Measurements from ENCODE around the gene IRF6. TPM values are rescaled to one million over a fixed set of nuclear protein-coding genes. Genes with fewer than 3 reads are reported as not detected.

Gene IRF6
- total and polyA plus RNA-seq, 2 of the 8 experiments (the other 6 are each of a cell fraction or from before 2014, with no cell fraction given): 9.6 to 13.4 TPM

DNA sequence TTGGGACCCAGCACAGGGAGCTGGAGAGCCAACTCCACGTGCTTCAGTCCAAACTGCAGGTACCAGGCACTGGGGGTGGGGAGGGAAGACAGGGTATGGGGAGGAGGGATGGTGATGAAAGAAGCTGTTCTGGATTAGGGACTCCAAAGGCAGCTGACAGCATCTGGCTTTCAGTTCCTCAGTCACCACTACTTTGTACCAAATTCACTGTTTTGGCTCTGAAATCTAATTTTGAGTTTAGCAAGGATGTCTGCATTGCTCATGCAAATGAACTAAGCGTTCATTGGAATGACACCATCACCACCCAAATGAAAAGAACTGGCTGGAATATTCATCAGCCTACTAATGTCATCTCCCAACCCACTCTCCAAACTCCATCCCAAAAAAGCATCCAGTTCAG lies 30.3 kb downstream of the IRF6 start:
- Histone ChIP-seq H3K23me2 (ENCODE audit: low read depth, low read length) (peaks cover 7% of the 10 kb centered on the region; the same call in 1 of the 2 replicates), H3K36me3 (ENCODE audit: control insufficient read depth in 2 of 4, insufficient read depth in 4 of 4, low read length in 3 of 4) (no peaks in the 10 kb centered on the region; a peak in 1 of 8 replicates), H4K5ac (ENCODE audit: insufficient read length, low read depth, low read length) (no peak overlapping the region), H3K4ac (replicated peaks; ENCODE audit: insufficient read length, low read depth, low read length) (no peak overlapping the region), H3K18ac (ENCODE audit: extremely low read depth, low read length) (no peak overlapping the region), H2BK5ac (ENCODE audit: low read depth, low read length) (no peak overlapping the region), H4K91ac (replicated peaks; ENCODE audit: insufficient read length, low read length) (no peak overlapping the region), H2AFZ (ENCODE audit: low read length) (no peak overlapping the region), H2BK20ac (ENCODE audit: low read length) (no peak overlapping the region), H3K27me3 (replicated peaks in 1 of 4; ENCODE audit: control insufficient read depth in 3 of 4, extremely low read depth in 1 of 4, insufficient read depth in 3 of 4, low read length in 3 of 4) (peaks cover 0 to 2% (median 0%) of the 10 kb centered on the region in 4 experiments; a peak in 1 of 7 replicates), H3K9ac (replicated peaks in 1 of 4; ENCODE audit: extremely low read depth in 1 of 4, low read depth in 3 of 4, low read length in 3 of 4) (no peak overlapping the region), H3K14ac (ENCODE audit: insufficient read length) (no peak overlapping the region), H4K20me1 (replicated peaks in 1 of 2; ENCODE audit: control insufficient read depth in 1 of 2, insufficient read depth in 2 of 2, low read length in 2 of 2) (peaks cover 0 to 9% of the 10 kb centered on the region in 2 experiments), H4K8ac (ENCODE audit: extremely low read depth, insufficient read depth, low read length) (no peak overlapping the region), H3K27ac (ENCODE audit: low read depth, low read length) (no peak overlapping the region), H3K56ac (replicated peaks; ENCODE audit: insufficient read length, low read depth, low read length) (no peak overlapping the region), H2BK12ac (ENCODE audit: low read depth, low read length) (no peak overlapping the region), H3K79me1 (ENCODE audit: low read depth, low read length) (no peaks in the 10 kb centered on the region), H2AK5ac (ENCODE audit: low read depth, low read length) (no peak overlapping the region), H3K4me2 (ENCODE audit: insufficient read depth in 1 of 2, low read depth in 2 of 2, low read length in 2 of 2) (no peak overlapping the region), H2BK15ac (ENCODE audit: low read length) (no peak overlapping the region), H3K79me2 (ENCODE audit: control insufficient read depth in 1 of 2, insufficient read depth in 2 of 2, low read length in 2 of 2) (no peaks in the 10 kb centered on the region), H3K23ac (ENCODE audit: insufficient read length) (no peak overlapping the region), H3K9me3 (ENCODE audit: insufficient read depth in 2 of 2, low read depth in 1 of 2, low read length in 1 of 2) (peaks cover 4 to 8% of the 10 kb centered on the region in 2 experiments; a peak in 2 of 4 replicates), H3K4me1 (replicated peaks in 1 of 4; ENCODE audit: control insufficient read depth in 3 of 4, insufficient read depth in 4 of 4, low read length in 3 of 4) (no peaks in the 10 kb centered on the region), H2BK120ac (replicated peaks; ENCODE audit: low read depth, low read length) (no peak overlapping the region), H3K4me3 (ENCODE audit: extremely low read depth in 1 of 4, insufficient read depth in 2 of 4, low read depth in 3 of 4, low read length in 4 of 4) (no peak overlapping the region)
- WGBS, 2 experiments (ENCODE audit: extremely low coverage in 1 of 2, insufficient coverage in 1 of 2, insufficient read length in 1 of 2, insufficient replicate concordance in 2 of 2, low coverage in 1 of 2, low lambda C conversion rate in 2 of 2, missing lambda C conversion rate in 1 of 2): 70% methylated on average over 2 of the region's 2 CpGs; no CpG with 5 or more reads in 1 of the 2 experiments
- no peak for FAIRE-seq
- POLR2A ChIA-PET (ENCODE audit: partially characterized antibody): interaction anchor here (3.8 kb wide), 1 partner anchor 8 kb away, joined by 20 read pairs; the partner anchor contains the start of gene C1orf74
- CTCF ChIA-PET (ENCODE audit: partially characterized antibody): interaction anchor here (0.7 to 3.1 kb wide), 5 partner anchors 8 to 48 kb away, joined by 3 to 13 read pairs (median 4); no protein-coding TSS in a partner anchor
- TF ChIP-seq NRF1 (IDR thresholded peaks at IDR 0.05; ENCODE audit: low read depth, low read length) (no peak), SIX5 (IDR thresholded peaks at IDR 0.05; ENCODE audit: low read depth, low read length) (no peak), GTF2F1 (IDR thresholded peaks at IDR 0.05; ENCODE audit: borderline replicate concordance, low read depth, low read length) (no peak), NANOG (IDR thresholded peaks at IDR 0.05; ENCODE audit: insufficient read depth, low read depth, low read length, poor library complexity, severe bottlenecking) (no peak), YY1 (IDR thresholded peaks at IDR 0.05; ENCODE audit: low read depth, low read length) (no peak)
- DNase-seq (ENCODE audit: low read depth in 1 of 2, low spot score in 2 of 2): no peak

Data from H1 (cell line).